Subcutaneous abdominal adipose tissue (tissue), 5 donors: ENCODE results near the gene AGBL1.

Source experiments
- H3K27ac ChIP-seq: one replicate; pipeline ENCODE4 v1.7.0; 2013; ENCODE audit warnings: low read depth, mild to moderate bottlenecking, inconsistent platforms, low read length, moderate library complexity
- H3K27me3 ChIP-seq, 5 donors: one replicate each; pipeline ENCODE4 v1.7.0; 2013; ENCODE audit warnings: low read length in 5 of 5, inconsistent platforms in 1 of 5; ENCODE audit not compliant: control insufficient read depth in 5 of 5, insufficient read depth in 4 of 5
- H3K36me3 ChIP-seq, 5 donors: one replicate each; pipeline ENCODE4 v1.7.0; 2013; ENCODE audit warnings: low read length in 5 of 5; ENCODE audit not compliant: control insufficient read depth in 5 of 5, insufficient read depth in 5 of 5
- H3K4me1 ChIP-seq, 5 donors: one replicate each; pipeline ENCODE4 v1.7.0; 2013; ENCODE audit warnings: low read length in 5 of 5, mild to moderate bottlenecking in 3 of 5, moderate library complexity in 1 of 5; ENCODE audit not compliant: control insufficient read depth in 5 of 5, insufficient read depth in 5 of 5
- H3K4me3 ChIP-seq, 5 donors: one replicate each; pipeline ENCODE4 v1.7.0; 2013; ENCODE audit warnings: low read length in 5 of 5, low read depth in 1 of 5
- H3K9ac ChIP-seq, 5 donors: one replicate each; pipeline ENCODE4 v1.7.0; 2013; ENCODE audit warnings: low read length in 5 of 5, mild to moderate bottlenecking in 4 of 5, moderate library complexity in 3 of 5
- H3K9me3 ChIP-seq, 5 donors: one replicate each; pipeline ENCODE4 v1.7.0; 2013; ENCODE audit warnings: low read length in 5 of 5; ENCODE audit not compliant: control insufficient read depth in 5 of 5
- donor health status: healthy.
- donor health status: healthy.
- donor health status: healthy.
- donor health status: healthy.
- donor health status: healthy.

The AGBL1 gene

DNA sequence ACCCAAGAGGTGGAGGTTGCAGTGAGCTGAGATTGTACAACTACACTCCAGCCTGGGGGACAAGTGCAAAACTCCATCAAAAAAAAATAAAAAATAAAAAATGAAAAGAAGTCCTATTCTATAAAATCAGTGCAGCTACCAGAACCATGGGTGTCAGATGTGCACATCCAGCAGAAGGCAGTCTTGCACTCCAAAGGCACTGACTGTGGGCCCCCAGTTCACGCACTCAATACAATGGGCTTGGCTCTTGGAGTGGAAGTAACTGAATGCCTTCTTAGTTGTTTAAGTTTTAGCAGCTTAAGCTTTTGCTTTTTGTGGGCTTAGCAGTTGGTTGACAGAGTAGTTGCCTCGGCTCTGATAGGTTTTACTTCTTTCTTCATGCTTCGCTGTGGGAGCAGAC lies 141.4 kb downstream of the AGBL1 start:
- H3K36me3 ChIP-seq: no peaks in the 10 kb centered on the region
- no peak overlapping the region for H3K9ac ChIP-seq
- no peak overlapping the region for H3K27ac ChIP-seq
- no peaks in the 10 kb centered on the region for H3K4me1 ChIP-seq
- no peak overlapping the region for H3K4me3 ChIP-seq
- H3K9me3 ChIP-seq: peaks cover 0 to 17% (median 14%) of the 10 kb centered on the region in 5 donors
- H3K27me3 ChIP-seq: peaks cover 0 to 4% (median 0%) of the 10 kb centered on the region in 5 donors

DNA sequence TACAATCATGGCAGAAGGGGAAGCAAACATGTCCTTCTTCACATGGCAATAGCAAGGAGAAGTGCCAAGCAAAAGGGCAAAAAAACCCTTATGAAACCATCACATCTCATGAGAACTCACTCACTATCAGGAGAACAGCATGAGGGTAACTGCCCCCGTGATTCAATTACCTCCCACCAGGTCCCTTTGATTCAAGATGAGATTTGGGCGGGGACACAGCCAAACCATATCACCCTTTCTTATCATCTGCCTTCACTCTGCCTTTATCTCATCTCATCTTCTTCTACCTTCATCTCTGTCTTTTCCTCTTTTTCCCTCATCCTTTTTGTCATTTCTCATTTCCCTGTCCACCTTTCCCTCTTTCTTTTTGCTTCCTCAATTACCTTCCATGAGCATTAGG lies 149.6 kb downstream of the AGBL1 start:
- peaks cover 0 to 16% (median 6%) of the 10 kb centered on the region in 5 donors for H3K27me3 ChIP-seq
- no peaks in the 10 kb centered on the region for H3K36me3 ChIP-seq
- no peak overlapping the region for H3K4me3 ChIP-seq
- H3K4me1 ChIP-seq: peaks cover 0 to 7% (median 5%) of the 10 kb centered on the region in 5 donors
- no peak overlapping the region for H3K9ac ChIP-seq
- H3K9me3 ChIP-seq: no peaks in the 10 kb centered on the region
- H3K27ac ChIP-seq: no peak overlapping the region

DNA sequence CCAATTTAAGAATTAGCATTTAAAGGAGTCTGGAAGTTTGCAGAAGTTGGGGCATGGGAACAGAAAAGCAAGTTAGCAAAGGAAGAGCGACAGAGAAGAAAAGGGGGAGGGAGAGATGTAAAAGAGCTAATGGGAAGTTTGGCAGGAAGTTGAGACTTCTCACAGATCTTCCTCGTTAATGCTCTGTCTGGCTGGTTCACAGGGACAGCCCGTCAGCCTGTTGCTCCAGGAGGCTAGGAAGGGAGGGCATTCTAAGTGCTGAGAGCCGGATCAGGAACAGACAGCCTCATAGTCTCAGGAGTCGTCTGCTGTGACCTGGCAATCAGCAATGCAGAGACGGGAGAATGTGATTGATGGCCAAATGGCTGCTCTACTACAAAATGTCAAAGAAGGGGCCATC lies 150.3 kb downstream of the AGBL1 start:
- Histone ChIP-seq H3K4me3 (no peak overlapping the region), H3K36me3 (no peaks in the 10 kb centered on the region), H3K27me3 (peaks cover 0 to 16% (median 6%) of the 10 kb centered on the region in 5 donors), H3K9me3 (no peaks in the 10 kb centered on the region), H3K27ac (no peak overlapping the region), H3K4me1 (peaks cover 0 to 7% (median 5%) of the 10 kb centered on the region in 5 donors), H3K9ac (no peak overlapping the region)

DNA sequence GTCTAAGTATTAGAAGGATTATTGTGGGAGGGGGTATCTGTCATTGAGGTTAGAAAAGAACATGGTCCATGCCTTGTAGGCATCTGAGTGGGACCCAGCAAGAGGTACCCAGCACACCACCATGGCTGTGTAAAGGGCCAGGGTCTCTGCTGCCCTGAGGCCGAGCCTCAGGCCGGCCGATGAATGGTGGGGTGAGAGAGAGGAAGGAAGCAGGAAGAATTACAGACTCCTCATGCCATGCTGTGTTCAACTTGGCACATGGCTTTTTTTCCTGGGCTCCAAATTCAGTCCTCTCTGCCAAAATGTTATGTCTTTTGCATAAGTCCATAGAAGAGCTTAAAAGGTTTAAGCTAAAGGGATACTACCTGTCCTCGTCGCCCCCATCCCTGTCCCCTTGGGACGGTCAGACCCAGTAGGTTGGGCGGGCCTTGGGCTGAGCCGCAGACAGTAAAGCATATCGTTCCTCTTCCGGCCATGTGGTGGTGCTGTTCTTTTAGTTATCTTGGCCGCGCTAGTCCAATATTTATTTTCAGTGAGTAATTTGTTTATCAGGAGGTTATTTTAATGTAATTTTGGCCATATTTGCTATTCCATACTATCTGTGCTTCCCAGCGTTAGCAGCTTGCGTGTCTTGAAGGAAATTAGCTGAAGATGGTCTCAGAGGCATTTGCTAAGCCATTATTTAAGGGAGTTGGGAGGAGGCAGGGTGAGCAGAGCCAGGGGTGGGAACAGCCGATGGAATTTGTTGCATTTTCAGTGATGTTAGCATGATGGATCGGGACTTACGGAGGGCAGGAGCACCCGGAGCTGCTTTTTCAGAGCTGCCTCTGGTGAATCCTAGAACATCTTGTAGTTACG lies 152.4 kb downstream of the AGBL1 start:
- peak overlapping the region in 2 of 5 donors; percentile 8 to 9 for H3K4me3 ChIP-seq

DNA sequence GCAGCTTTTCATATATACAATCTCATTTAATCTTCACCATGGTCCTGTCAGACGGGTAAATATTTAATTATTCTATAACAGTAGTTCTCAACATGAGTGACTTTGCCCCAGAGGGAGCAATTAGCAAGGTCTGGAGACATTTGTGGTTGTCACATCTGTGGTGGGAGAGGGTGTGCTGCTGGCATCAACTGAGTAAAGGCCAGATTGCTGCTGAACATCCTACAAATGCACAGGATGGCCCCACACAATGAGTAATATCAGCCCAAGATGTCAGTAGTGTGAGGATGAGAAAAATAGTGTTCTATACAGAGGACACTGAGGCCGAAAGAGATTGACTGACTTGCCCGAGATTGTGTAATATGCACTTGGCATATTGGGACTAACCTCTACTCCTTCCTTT lies 156.0 kb downstream of the AGBL1 start:
- Histone ChIP-seq H3K4me1 (peaks cover 0 to 7% (median 5%) of the 10 kb centered on the region in 5 donors), H3K27ac (no peak overlapping the region), H3K4me3 (no peak overlapping the region), H3K27me3 (peaks cover 0 to 10% (median 6%) of the 10 kb centered on the region in 5 donors), H3K9ac (no peak overlapping the region), H3K36me3 (no peaks in the 10 kb centered on the region), H3K9me3 (no peaks in the 10 kb centered on the region)

More for the DNA sequence above, 152.4 kb downstream of the AGBL1 start:
- Histone ChIP-seq H3K9ac (no peak overlapping the region), H3K36me3 (no peaks in the 10 kb centered on the region), H3K27me3 (peaks cover 0 to 16% (median 6%) of the 10 kb centered on the region in 5 donors), H3K4me1 (peaks cover 0 to 7% (median 5%) of the 10 kb centered on the region in 5 donors), H3K27ac (no peak overlapping the region), H3K9me3 (no peaks in the 10 kb centered on the region)

DNA sequence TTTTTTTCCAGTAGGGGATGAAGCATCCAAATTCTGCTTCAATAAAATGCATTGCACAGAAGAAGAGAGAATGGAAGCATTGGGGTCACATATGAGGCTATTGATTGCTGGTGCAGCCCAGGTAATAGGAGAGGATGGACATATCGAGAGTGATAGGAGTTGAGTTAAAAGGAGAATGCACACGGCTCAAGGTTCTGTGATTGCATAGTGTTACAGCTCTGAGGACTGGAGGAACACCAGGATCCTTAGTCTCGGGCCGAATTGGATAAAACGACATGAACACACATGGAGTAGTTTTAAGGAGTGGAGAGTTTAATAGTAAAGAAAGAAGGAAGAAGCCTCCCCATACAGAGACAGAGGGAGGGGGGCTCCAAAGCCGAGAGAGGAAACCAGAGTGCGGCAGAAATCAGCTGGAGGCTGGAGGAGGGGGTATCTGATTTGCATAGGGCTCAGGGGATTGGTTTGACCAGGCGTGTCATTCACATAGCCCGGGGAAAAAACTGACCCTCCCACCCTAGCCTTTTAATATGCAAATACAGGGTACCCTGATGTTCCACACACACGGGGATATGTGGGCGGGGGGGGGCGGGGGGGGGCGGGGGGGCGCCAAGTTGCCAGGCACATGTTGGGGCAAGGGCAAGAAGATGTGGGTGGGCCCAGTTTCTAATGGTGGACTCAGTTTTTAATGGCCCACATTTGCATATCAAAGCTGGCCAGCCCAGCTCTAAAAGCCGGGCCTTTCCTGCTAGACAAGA lies 156.9 kb downstream of the AGBL1 start:
- H3K9ac ChIP-seq: no peak overlapping the region
- H3K4me3 ChIP-seq: no peak overlapping the region
- H3K4me1 ChIP-seq: peaks cover 0 to 7% (median 5%) of the 10 kb centered on the region in 5 donors
- H3K27ac ChIP-seq: no peak overlapping the region
- peaks cover 0 to 10% (median 6%) of the 10 kb centered on the region in 5 donors for H3K27me3 ChIP-seq
- H3K36me3 ChIP-seq: no peaks in the 10 kb centered on the region
- peaks cover 0 to 2% (median 0%) of the 10 kb centered on the region in 5 donors for H3K9me3 ChIP-seq

DNA sequence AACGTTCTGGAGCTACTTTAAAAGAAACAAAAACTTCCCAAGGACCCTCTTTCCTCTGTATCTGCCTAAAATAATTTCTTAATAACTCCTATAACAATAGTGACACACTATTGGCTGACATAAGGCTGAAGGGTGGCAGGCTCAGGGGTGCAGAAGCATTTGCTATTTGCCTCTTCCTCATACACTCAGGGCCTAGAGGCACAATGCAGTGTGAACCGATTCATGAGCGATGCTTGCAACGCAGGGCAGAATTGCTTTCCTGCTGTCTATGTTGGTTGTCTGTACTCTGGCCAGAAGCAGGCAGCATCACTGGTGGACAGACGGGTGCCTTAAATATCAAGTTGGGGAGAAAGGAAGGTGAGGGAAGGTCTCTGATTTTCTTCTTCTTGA lies 157.4 kb downstream of the AGBL1 start:
- Histone ChIP-seq H3K9ac (no peak overlapping the region), H3K36me3 (no peaks in the 10 kb centered on the region), H3K27ac (no peak overlapping the region), H3K27me3 (peaks cover 0 to 10% (median 6%) of the 10 kb centered on the region in 5 donors), H3K9me3 (peaks cover 0 to 4% (median 0%) of the 10 kb centered on the region in 5 donors), H3K4me3 (no peak overlapping the region), H3K4me1 (peaks cover 0 to 5% (median 5%) of the 10 kb centered on the region in 5 donors)

DNA sequence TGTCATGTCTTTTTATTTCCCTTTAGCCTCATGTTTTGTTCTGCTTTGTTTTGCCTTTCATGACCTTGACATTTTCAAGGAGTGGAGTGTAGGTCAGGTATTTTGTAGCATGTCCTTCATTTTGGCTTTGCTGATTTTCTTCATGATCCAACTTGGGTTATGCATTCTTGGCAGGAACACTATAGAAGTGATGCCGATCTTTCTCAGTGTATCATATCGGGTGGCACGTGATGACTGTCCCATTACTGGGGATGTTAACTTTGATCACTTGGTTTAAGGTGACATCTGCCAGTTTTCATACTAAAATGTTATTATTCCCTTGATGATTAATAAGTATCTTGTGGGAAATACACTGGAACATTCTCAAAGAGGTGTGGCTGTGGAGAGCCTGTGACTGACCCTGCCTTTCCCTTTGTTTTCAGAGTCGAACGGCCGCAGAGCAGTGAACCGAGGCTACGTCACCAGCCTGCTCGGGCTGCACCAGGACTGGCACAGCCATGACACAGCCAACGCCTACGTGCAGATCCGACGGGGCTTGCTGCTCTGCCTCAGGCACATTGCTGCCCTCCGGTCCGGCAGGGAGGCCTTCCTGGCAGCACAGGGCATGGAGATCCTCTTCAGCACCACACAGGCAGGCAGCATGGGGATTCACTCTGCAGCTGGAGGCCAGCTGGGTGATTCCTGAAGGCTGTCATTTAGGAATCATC lies 167.7 kb downstream of the AGBL1 start:
- Histone ChIP-seq H3K9me3 (no peaks in the 10 kb centered on the region), H3K27me3 (no peaks in the 10 kb centered on the region), H3K9ac (no peak overlapping the region), H3K4me3 (no peak overlapping the region), H3K36me3 (no peaks in the 10 kb centered on the region), H3K27ac (no peak overlapping the region), H3K4me1 (no peaks in the 10 kb centered on the region)

DNA sequence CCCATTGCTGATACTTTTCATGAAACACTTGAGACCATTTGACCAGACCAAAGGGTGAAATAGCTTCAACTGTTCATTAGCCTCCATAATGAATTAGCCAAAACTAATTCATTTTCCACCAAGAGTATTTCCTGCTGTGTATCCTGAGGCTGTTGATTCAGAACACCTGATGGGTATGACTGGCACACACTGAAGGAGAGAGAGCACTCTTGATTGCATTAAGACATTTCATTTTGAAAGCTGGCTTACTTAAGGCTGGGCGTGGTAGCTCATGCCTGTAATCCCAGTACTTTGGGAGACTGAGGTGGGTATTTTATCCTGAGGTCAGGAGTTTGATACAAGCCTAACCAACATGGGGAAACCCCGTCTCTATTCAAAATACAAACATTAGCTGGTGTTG lies 175.6 kb downstream of the AGBL1 start:
- Histone ChIP-seq H3K27me3 (no peaks in the 10 kb centered on the region), H3K27ac (no peak overlapping the region), H3K4me3 (no peak overlapping the region), H3K9me3 (no peaks in the 10 kb centered on the region), H3K9ac (no peak overlapping the region), H3K36me3 (no peaks in the 10 kb centered on the region), H3K4me1 (no peaks in the 10 kb centered on the region)
